Measurements from ENCODE around the gene SRD5A1. TPM values are rescaled to one million over a fixed set of nuclear protein-coding genes. Genes with fewer than 3 reads are reported as not detected.

Gene SRD5A1
- total RNA-seq, 1 experiment from 2014 or later, result 29.9 TPM

- Histone ChIP-seq H2BK5ac (ENCODE audit: insufficient read length, low read length) (no peak overlapping the region), H3K79me2 (ENCODE audit: insufficient read depth, low read length) (no peaks in the 10 kb centered on the region), H3K9me3 (ENCODE audit: control insufficient read depth, low read depth, low read length) (no peaks in the 10 kb centered on the region), H3K27ac (ENCODE audit: insufficient read length, low read depth, low read length) (no peak overlapping the region), H3K56ac (ENCODE audit: insufficient read length, low read depth, low read length) (no peak overlapping the region), H3K9ac (ENCODE audit: extremely low read depth, insufficient read length, low read length) (no peak overlapping the region), H3K18ac (ENCODE audit: insufficient read length, low read depth, low read length) (no peak overlapping the region), H4K91ac (ENCODE audit: insufficient read length, low read depth, low read length) (no peak overlapping the region), H4K20me1 (ENCODE audit: control insufficient read depth, insufficient read depth, insufficient read length) (no peaks in the 10 kb centered on the region), H2BK20ac (ENCODE audit: low read depth, low read length, poor library complexity, severe bottlenecking) (no peak overlapping the region), H3K14ac (ENCODE audit: insufficient read depth, low read length) (no peak overlapping the region), H3T11ph (ENCODE audit: low read length) (no peak overlapping the region), H3K23ac (ENCODE audit: insufficient read length, low read depth, low read length) (no peak overlapping the region), H2BK15ac (ENCODE audit: low read depth, low read length) (no peak overlapping the region), H3K4ac (ENCODE audit: low read depth, low read length) (no peak overlapping the region), H4K8ac (replicated peaks; ENCODE audit: insufficient read length, low read depth, low read length) (no peak overlapping the region), H2BK12ac (ENCODE audit: insufficient read length, low read depth, low read length) (no peak overlapping the region), H3K79me1 (ENCODE audit: insufficient read depth, low read depth, low read length, poor library complexity, severe bottlenecking) (no peaks in the 10 kb centered on the region), H2AFZ (ENCODE audit: low read length) (no peak overlapping the region), H3K4me1 (ENCODE audit: insufficient read depth, low read length) (no peaks in the 10 kb centered on the region), H4K5ac (ENCODE audit: insufficient read length, low read depth, low read length) (no peak overlapping the region), H3K27me3 (ENCODE audit: insufficient read depth, low read length) (no peaks in the 10 kb centered on the region), H3K23me2 (ENCODE audit: insufficient read length, low read depth, low read length, poor library complexity, severe bottlenecking) (no peaks in the 10 kb centered on the region), H2AK5ac (ENCODE audit: insufficient read length, low read length) (no peak overlapping the region), H2BK120ac (ENCODE audit: low read depth, low read length, poor library complexity, severe bottlenecking) (no peak overlapping the region), H3K4me2 (ENCODE audit: insufficient read depth, insufficient read length, low read length) (no peak overlapping the region)
- Mint-ChIP-seq H3K9me3 (no peaks in the 10 kb centered on the region), H3K27ac (no peak overlapping the region), H3K27me3 (ENCODE audit: low read depth) (peaks cover 2% of the 10 kb centered on the region; the same call in 1 of the 2 replicates), H3K4me1 (0 out of 4 replicates have a peak, but pooled peaks cover 0 to 2% of the 10 kb centered on the region in 2 experiments), H3K36me3 (ENCODE audit: insufficient read depth in 1 of 3, low read depth in 3 of 3) (peaks cover 5 to 22% (median 19%) of the 10 kb centered on the region in 3 experiments; a peak in 6 of 7 replicates), H3K4me3 (no peak overlapping the region)
- WGBS (ENCODE audit: extremely low coverage, insufficient read length, low lambda C conversion rate), result no CpG with 5 or more reads among the region's 14 CpGs
- DNase-seq, result no peak
- TF ChIP-seq CTCF (conservative IDR thresholded peaks at IDR 0.05), result no peak
Measured at GRCh38 chr5:6593148-6594016, 39.9 kb upstream of the SRD5A1 start.

All from H9 (cell line).